Muscle layer of colon (tissue), 2 donors: ENCODE results near the gene SLC25A1.

Source experiments
- H3K27ac ChIP-seq: one replicate; pipeline ENCODE4 v1.7.0; 2013; ENCODE audit warnings: low read depth, mild to moderate bottlenecking, low read length, moderate library complexity
- H3K27me3 ChIP-seq, 2 donors: one replicate each; pipeline ENCODE4 v1.7.0; 2013; ENCODE audit warnings: low read length in 2 of 2, mild to moderate bottlenecking in 2 of 2; ENCODE audit not compliant: insufficient read depth in 2 of 2, control insufficient read depth in 1 of 2
- H3K36me3 ChIP-seq: one replicate; pipeline ENCODE4 v1.7.0; 2013; ENCODE audit warnings: mild to moderate bottlenecking, low read length; ENCODE audit not compliant: insufficient read depth
- H3K4me1 ChIP-seq: one replicate; pipeline ENCODE4 v1.7.0; 2013; ENCODE audit warnings: mild to moderate bottlenecking, low read length; ENCODE audit not compliant: insufficient read depth
- H3K4me3 ChIP-seq, 2 donors: one replicate each; pipeline ENCODE4 v1.7.0; 2013; ENCODE audit warnings: low read length in 2 of 2, low read depth in 1 of 2, mild to moderate bottlenecking in 1 of 2, moderate library complexity in 1 of 2
- H3K9ac ChIP-seq: one replicate; pipeline ENCODE4 v1.7.0; 2013; ENCODE audit warnings: low read length
- H3K9me3 ChIP-seq: one replicate; pipeline ENCODE4 v1.7.0; 2013; ENCODE audit warnings: mild to moderate bottlenecking, low read length
- donor health status: abdominal sarcoma.
- donor health status: Adenocarcinoma of cecum.

The SLC25A1 gene

GRCh38 chr22:19150482-19151328, 27.8 kb downstream of the SLC25A1 start:
- Histone ChIP-seq H3K9ac (no peak overlapping the region), H3K27me3 (peaks cover 8 to 38% of the 10 kb centered on the region in 2 donors), H3K9me3 (no peaks in the 10 kb centered on the region), H3K36me3 (no peaks in the 10 kb centered on the region), H3K4me3 (no peak overlapping the region), H3K4me1 (no peaks in the 10 kb centered on the region), H3K27ac (no peak overlapping the region)

DNA sequence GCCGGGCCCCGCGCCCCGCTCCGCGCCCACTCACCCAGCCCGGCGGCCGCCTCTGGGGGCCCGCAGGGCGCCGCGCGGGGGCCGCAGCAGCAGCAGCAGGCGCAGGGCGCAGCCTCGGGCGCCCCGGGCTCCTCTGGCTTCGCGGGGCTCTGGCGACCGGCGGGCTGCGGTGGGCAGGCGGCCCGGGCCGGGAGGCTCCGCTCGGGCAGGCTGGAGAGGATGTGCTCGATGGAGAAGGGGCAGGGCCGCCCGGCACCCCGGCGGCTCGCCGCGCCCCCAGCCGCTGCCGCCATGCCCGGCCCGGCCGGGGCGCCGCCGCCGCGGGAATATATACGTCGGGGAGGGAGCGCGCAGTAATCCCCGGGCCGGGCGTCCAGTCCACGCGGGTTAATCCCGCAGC, 28.5 kb downstream of the SLC25A1 start, which contains the start of gene GSC2:
Gene GSC2, minus strand, starts transcription at position 302 of the 400 bp plus-strand sequence. Its CDS starts 9 bp downstream, at position 293.
- H3K27ac ChIP-seq = no peak within 1 kb of the TSS
- H3K9me3 ChIP-seq = no peaks in the 10 kb centered on the region
- H3K4me1 ChIP-seq = no peaks in the 10 kb centered on the region
- no peaks in the 10 kb centered on the region for H3K36me3 ChIP-seq
- no peak within 1 kb of the TSS for H3K9ac ChIP-seq
- H3K27me3 ChIP-seq = peaks cover 8 to 38% of the 10 kb centered on the region in 2 donors
- H3K4me3 ChIP-seq = no peak within 1 kb of the TSS

DNA sequence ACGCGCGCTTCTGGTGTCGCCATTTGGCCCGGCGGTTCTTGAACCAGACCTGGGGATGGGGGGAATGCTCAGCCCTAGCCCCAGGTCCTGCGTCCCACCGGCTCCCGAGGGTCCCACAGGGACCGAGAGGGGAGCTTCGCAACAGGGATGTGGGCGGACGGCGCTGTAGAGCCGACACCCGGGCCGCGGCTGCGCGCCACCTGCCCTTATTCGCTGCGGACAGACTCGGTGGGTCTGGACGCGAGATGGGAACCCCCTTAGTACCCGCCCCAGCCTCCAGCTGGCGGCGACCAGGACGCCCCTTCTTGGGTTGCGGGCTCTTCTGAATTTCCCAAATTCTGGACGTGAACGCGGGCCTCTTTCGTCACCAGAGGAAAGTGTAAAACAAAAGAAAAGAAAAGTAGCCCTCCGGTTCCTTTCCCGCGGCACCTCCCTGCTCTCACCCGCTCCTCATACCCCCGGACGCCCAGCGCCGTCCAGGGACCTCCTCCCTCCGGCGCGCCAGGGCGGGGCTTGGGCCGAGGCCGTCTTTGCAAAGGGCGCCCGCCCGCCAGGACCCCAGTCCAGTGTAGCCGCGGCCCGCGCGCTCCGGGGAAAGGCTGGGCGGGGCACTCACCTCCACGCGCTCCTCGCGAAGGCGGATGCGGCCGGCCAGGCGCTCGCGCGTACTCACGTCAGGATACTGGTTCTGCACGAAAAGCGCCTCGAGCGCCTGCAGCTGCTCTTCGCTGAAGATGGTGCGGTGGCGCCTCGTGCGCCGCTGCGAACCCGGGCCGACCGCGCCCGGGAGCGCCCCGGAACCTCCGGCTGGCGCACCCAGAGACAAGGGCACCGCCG, 29.3 kb downstream of the SLC25A1 start:
- Histone ChIP-seq H3K9ac (no peak overlapping the region), H3K4me1 (no peaks in the 10 kb centered on the region), H3K36me3 (no peaks in the 10 kb centered on the region), H3K27me3 (peaks cover 8 to 38% of the 10 kb centered on the region in 2 donors), H3K4me3 (no peak overlapping the region), H3K27ac (no peak overlapping the region), H3K9me3 (no peaks in the 10 kb centered on the region)

- peaks cover 3% of the 10 kb centered on the region for H3K4me1 ChIP-seq
- H3K27ac ChIP-seq = no peak overlapping the region
- peaks cover 8 to 38% of the 10 kb centered on the region in 2 donors for H3K27me3 ChIP-seq
- no peak overlapping the region for H3K9ac ChIP-seq
- no peaks in the 10 kb centered on the region for H3K9me3 ChIP-seq
- no peaks in the 10 kb centered on the region for H3K36me3 ChIP-seq
- H3K4me3 ChIP-seq = no peak overlapping the region
Observed at GRCh38 chr22:19148417-19149046, 30.0 kb downstream of the SLC25A1 start.

GRCh38 chr22:19147195-19147780, 31.2 kb downstream of the SLC25A1 start:
- no peak overlapping the region for H3K4me3 ChIP-seq
- no peaks in the 10 kb centered on the region for H3K9me3 ChIP-seq
- no peak overlapping the region for H3K9ac ChIP-seq
- peaks cover 8% of the 10 kb centered on the region for H3K4me1 ChIP-seq
- H3K27me3 ChIP-seq = peaks cover 8 to 33% of the 10 kb centered on the region in 2 donors
- no peak overlapping the region for H3K27ac ChIP-seq
- peaks cover 4% of the 10 kb centered on the region for H3K36me3 ChIP-seq

DNA sequence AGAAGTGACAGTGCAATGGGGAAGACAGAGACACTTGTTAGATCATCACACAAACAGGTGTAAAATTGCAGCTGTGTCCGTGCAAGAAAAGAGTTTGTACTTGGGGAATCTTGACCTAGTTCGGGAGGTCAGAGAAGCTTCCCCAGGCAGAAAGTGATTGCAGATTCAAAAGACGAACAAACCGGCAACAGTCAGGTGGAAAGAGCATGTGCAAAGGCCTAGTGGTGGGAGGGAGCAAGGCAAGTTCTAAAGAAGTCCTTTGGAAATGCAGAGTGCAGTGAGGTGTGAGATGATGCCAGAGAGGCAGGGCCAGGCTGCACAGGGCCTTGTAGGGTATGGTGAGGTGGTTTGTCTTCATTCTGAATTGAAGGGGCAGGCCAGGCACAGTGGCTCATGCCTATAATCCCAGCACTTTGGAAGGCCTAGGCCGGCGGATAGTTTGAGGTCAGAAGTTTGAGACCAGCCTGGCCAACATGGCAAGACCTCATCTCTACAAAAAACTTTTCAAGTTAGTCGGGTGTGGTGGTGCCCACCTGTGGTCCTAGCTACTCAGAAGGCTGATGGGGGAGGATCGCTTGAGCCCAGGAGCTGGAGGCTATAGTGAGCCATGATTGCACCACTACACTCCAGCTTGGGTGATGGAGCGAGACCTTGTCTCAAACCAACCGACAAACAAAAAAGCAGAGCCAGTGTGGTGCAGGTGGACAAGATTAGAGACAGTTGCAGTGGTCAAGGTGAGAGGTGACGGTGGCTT, 32.1 kb downstream of the SLC25A1 start:
- H3K9me3 ChIP-seq = no peaks in the 10 kb centered on the region
- peaks cover 3 to 29% of the 10 kb centered on the region in 2 donors for H3K27me3 ChIP-seq
- peaks cover 8% of the 10 kb centered on the region for H3K4me1 ChIP-seq
- no peak overlapping the region for H3K9ac ChIP-seq
- no peak overlapping the region for H3K27ac ChIP-seq
- no peak overlapping the region for H3K4me3 ChIP-seq
- peaks cover 9% of the 10 kb centered on the region for H3K36me3 ChIP-seq

- peaks cover 34% of the 10 kb centered on the region for H3K36me3 ChIP-seq
- no peaks in the 10 kb centered on the region for H3K9me3 ChIP-seq
- peak overlapping the region; percentile 55 for H3K9ac ChIP-seq
- H3K27me3 ChIP-seq = peaks cover 0 to 12% of the 10 kb centered on the region in 2 donors
- H3K4me1 ChIP-seq = peaks cover 8% of the 10 kb centered on the region
- H3K27ac ChIP-seq = peak overlapping the region; percentile 83
- peak overlapping the region; percentile 72 to 98 for H3K4me3 ChIP-seq
Observed at GRCh38 chr22:19143967-19144400, 34.6 kb downstream of the SLC25A1 start.

DNA sequence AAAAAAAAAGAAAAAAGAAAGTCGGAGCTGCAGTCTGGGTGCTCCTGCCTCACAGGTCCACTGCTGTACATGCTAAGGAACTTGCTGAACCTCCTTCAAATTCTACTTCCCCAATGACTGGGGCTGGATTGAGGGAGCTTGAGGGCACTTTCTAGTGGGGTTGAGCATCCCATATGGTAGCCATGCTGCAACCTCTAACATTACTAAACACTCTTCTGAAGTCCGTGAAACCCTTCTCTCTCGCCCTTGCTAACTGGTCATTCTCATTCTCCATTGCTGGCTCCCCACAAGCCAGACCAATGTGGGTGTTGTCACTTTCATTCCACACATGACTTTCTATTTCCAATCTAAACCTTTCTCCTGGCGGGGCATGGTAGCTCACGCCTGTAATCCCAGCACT, 35.3 kb downstream of the SLC25A1 start:
- no peaks in the 10 kb centered on the region for H3K9me3 ChIP-seq
- H3K4me3 ChIP-seq = peak overlapping the region; percentile 72 to 98
- no peak overlapping the region for H3K27ac ChIP-seq

GRCh38 chr22:19142394-19142793, 36.1 kb downstream of the SLC25A1 start:
- H3K36me3 ChIP-seq = peaks cover 49% of the 10 kb centered on the region
- H3K27me3 ChIP-seq = no peaks in the 10 kb centered on the region
- H3K9me3 ChIP-seq = no peaks in the 10 kb centered on the region
- H3K4me3 ChIP-seq = no peak overlapping the region
- H3K27ac ChIP-seq = no peak overlapping the region
- H3K9ac ChIP-seq = no peak overlapping the region
- peaks cover 8% of the 10 kb centered on the region for H3K4me1 ChIP-seq

More for the DNA sequence above, 35.3 kb downstream of the SLC25A1 start:
- H3K4me1 ChIP-seq = peaks cover 8% of the 10 kb centered on the region
- no peak overlapping the region for H3K9ac ChIP-seq
- peaks cover 0 to 5% of the 10 kb centered on the region in 2 donors for H3K27me3 ChIP-seq
- peaks cover 41% of the 10 kb centered on the region for H3K36me3 ChIP-seq

DNA sequence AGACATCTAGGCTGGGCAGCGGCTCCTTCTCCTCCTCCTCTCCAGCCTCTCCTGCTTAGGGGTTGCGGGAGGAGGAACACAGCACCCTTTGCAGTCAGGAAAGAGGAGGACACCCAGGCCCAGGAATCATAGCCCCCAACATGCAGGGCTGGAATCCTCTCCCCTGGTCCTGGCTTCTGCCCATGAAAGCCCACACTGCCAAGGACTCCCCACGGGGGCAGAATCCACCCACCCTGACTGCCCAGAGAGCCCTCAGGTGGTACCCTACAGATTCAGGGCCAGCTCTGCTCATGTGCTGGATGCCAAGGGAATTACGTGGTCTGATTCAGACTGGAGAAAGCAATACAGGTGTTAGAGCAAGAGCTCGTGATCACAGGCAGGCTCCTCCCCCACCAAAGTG, 38.6 kb downstream of the SLC25A1 start:
- no peaks in the 10 kb centered on the region for H3K27me3 ChIP-seq
- no peaks in the 10 kb centered on the region for H3K9me3 ChIP-seq
- peaks cover 8% of the 10 kb centered on the region for H3K4me1 ChIP-seq
- peaks cover 69% of the 10 kb centered on the region for H3K36me3 ChIP-seq
- H3K9ac ChIP-seq = no peak overlapping the region
- H3K4me3 ChIP-seq = no peak overlapping the region
- no peak overlapping the region for H3K27ac ChIP-seq
